ENCODE results near the gene BACE2. TPM values are rescaled to one million over a fixed set of nuclear protein-coding genes. Genes with fewer than 3 reads are reported as not detected.

BACE2 gene
- total RNA-seq, 1 experiment from 2014 or later = 23.2 TPM

- TF ChIP-seq CTCF (IDR thresholded peaks at IDR 0.05 in 2 of 3, conservative IDR thresholded peaks at IDR 0.05 in 1 of 3; ENCODE audit: borderline replicate concordance in 1 of 3, insufficient read depth in 1 of 3, low read depth in 2 of 3, low read length in 2 of 3) (no peak), ELF1 (IDR thresholded peaks at IDR 0.05; ENCODE audit: borderline replicate concordance, low read depth) (no peak)
Measured at GRCh38 chr21:41153443-41153842, 14.5 kb upstream of the BACE2 start (continued).

- Histone ChIP-seq H3K9ac (ENCODE audit: low read length) (no peak overlapping the region), H3K79me2 (ENCODE audit: insufficient read depth, low read length) (no peaks in the 10 kb centered on the region), H3K27me3 (ENCODE audit: insufficient read depth, low read length) (0 out of 2 replicates have a peak, but pooled peaks cover 3% of the 10 kb centered on the region), H3K9me3 (ENCODE audit: control insufficient read depth in 1 of 2, insufficient read depth in 1 of 2, low read depth in 1 of 2, low read length in 2 of 2) (peaks cover 6 to 9% of the 10 kb centered on the region in 2 experiments; a peak in 2 of 4 replicates), H3K4me3 (replicated peaks in 1 of 2; ENCODE audit: low read depth in 1 of 2, low read length in 2 of 2) (no peak overlapping the region), H4K20me1 (ENCODE audit: insufficient read depth) (no peaks in the 10 kb centered on the region), H3K27ac (ENCODE audit: low read depth, low read length) (no peak overlapping the region), H3K4me1 (ENCODE audit: control insufficient read depth in 1 of 2, insufficient read depth in 2 of 2, low read length in 2 of 2) (no peaks in the 10 kb centered on the region), H2AFZ (ENCODE audit: low read depth, low read length, poor library complexity, severe bottlenecking) (no peak overlapping the region), H3K9me2 (ENCODE audit: insufficient read depth) (no peaks in the 10 kb centered on the region), H3K4me2 (ENCODE audit: low read length) (no peak overlapping the region), H3K36me3 (ENCODE audit: control insufficient read depth in 1 of 2, insufficient read depth in 2 of 2, low read length in 2 of 2) (no peaks in the 10 kb centered on the region)
- TF ChIP-seq SP1 (IDR thresholded peaks at IDR 0.05; ENCODE audit: low read depth) (no peak), POLR2A (IDR thresholded peaks at IDR 0.05; ENCODE audit: borderline replicate concordance, extremely low read depth, insufficient read depth, insufficient read length) (no peak), FOSL1 (IDR thresholded peaks at IDR 0.05; ENCODE audit: low read depth) (no peak), SRF (IDR thresholded peaks at IDR 0.05; ENCODE audit: low read depth) (no peak), CBX3 (IDR thresholded peaks at IDR 0.05; ENCODE audit: low read depth) (no peak), ZFX (IDR thresholded peaks at IDR 0.05) (no peak), POLR2AphosphoS5 (IDR thresholded peaks at IDR 0.05; ENCODE audit: low read depth, low read length) (no peak), CEBPB (IDR thresholded peaks at IDR 0.05; ENCODE audit: low read depth) (no peak), ELF1 (IDR thresholded peaks at IDR 0.05; ENCODE audit: borderline replicate concordance, low read depth) (no peak), EZH2phosphoT487 (IDR thresholded peaks at IDR 0.05; ENCODE audit: borderline replicate concordance) (no peak), JUND (IDR thresholded peaks at IDR 0.05) (no peak), YY1 (IDR thresholded peaks at IDR 0.05; ENCODE audit: extremely low read depth, insufficient replicate concordance, low read depth, low read length) (no peak), SIN3A (IDR thresholded peaks at IDR 0.05; ENCODE audit: low read depth) (no peak), MAX (IDR thresholded peaks at IDR 0.05) (no peak), ZNF274 (IDR thresholded peaks at IDR 0.05; ENCODE audit: low read depth, low read length) (no peak), EGR1 (IDR thresholded peaks at IDR 0.05; ENCODE audit: low read depth) (no peak), TCF7L2 (IDR thresholded peaks at IDR 0.05; ENCODE audit: borderline replicate concordance, extremely low read depth, insufficient read depth, insufficient read length) (no peak), EZH2 (IDR thresholded peaks at IDR 0.05) (no peak), ZBTB33 (IDR thresholded peaks at IDR 0.05; ENCODE audit: extremely low read depth, insufficient replicate concordance, low read length) (no peak), RAD21 (IDR thresholded peaks at IDR 0.05; ENCODE audit: low read depth) (no peak)
- ChIA-PET POLR2A (no interaction called here), CTCF (interaction anchor here (0.7 kb wide), 1 partner anchor 22 kb away, joined by 3 read pairs; no protein-coding TSS in a partner anchor), RAD21 (ENCODE audit: low non-redundant PET in 1 of 2, low total read pairs in 2 of 2, uncharacterized antibody in 2 of 2, unreplicated experiment in 2 of 2) (no interaction called here)
- ATAC-seq = no peak
- no peak for DNase-seq (ENCODE audit: low read depth, low spot score)
- intact Hi-C loops (cut with micrococcal nuclease) = no loop called here
- BruUV-seq (replicated peaks) = no TSS peak
Measured at GRCh38 chr21:41156142-41156541, 11.8 kb upstream of the BACE2 start.

All from HCT116 (cell line).